GM10847 (cell line): ENCODE results near the gene SYT5.

Source experiments
- POLR2A ChIP-seq: IDR thresholded peaks from 2 replicates; pipeline ENCODE4 v1.6.1; 2011; ENCODE audit not compliant: insufficient read length; ENCODE audit errors: extremely low read depth

Gene SYT5

DNA sequence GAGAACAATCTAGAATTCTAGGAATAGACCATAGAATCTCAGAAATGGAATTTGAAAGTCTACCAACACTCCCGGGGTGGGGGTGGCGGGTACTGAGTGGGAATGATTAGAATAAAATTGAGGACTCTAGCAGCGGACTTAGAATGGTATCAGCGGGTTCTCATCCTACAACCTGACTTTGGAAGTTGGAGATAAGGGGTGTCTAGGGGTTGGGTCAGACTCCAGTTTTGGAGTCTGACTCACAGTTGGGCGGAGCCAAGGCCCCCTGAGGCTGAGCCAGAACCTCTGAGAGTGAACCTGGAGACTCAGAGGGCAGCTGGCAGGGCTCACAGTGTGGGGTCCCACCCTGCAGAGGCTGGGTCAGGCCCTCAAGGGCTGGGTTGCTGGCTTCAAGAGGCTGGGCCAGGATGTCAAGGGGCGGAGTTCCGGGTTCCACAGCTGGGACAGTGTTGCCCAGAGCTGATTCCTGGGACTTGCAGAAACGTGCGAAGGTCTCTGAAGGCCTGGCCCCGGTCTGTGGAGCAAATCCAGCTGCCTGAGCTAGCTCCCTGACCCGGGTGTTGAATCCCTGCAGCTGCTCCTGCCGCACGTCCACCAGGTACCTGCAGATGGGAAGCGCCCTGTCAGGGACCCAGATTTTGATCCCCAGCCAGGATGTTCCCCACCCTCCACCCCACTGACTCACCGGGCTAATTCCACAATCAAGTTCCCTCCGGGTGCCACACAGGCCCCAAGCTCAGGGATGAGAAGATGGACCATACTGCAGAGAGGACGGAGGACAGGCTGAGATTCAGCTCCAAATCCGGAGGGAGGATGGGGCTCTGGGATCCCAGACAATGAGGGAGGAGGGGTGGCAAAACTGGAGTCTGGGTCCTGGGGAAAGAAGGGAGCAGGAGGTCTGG, 21.0 kb downstream of the SYT5 start:
- no peak for TF ChIP-seq POLR2A

DNA sequence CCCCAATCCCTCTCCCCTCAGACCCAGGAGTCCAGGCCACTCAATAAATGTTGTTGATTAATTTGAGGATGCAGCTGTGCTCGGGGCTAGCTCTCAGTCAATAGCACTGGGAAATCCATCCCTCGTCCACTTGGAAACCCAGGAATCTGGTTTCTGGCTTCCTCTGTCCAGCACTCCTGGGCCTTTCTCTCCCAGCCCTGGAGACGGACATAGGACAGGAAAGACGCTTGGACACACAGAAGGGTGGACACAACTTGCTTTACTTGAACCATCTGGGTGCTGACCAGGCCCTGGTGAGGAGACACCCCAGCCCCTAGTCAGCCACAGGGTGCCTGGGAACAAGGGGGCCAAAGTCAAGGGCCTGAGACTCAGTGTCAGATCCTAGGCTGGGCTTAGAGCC, 21.7 kb downstream of the SYT5 start:
- TF ChIP-seq POLR2A: no peak

DNA sequence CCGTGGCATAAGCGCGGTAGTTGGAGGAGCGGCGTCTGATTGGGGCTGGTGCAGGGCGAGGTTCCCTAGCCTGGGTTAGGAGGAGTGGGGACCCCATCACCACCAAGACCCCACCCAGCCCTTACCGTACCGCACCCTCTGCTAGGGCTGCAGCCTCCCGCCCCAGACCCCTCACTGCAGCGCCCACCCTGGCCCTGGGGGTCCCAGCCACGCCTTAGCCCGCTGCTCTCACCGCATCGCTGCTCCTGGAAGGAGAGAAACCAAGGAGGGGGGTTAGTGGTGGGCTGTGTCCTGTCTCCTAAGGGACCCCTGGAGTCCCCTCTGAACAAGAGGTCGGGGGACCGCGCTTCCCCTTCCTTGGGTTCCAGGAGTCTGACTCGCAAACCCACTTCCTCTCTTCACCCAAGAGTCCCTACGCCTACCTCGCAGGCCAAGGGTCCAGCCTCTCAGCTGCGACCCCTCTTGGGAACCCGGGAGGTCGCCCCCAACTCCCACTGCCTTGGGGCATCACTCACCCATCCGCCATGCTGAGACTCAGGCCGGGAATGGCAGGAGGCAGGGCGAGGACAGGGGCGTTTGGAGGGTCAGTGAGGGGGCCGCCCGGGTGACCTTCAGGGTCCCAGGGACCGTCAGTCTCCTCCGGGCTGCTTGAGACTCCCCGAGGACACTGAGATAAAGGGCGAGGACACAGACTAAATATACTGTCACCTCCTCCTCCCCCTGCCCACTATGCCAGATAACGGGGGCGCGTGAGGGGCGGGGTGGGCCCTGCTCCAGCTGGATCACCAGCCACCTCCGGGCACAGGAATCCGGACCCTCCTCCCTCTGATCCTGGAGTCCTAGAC, 22.8 kb downstream of the SYT5 start, which contains the start of gene TNNI3:
Gene TNNI3, minus strand, starts transcription at position 669 of the 845 bp plus-strand sequence. Its CDS starts 143 bp downstream, at position 526.
- TF ChIP-seq POLR2A: no peak

DNA sequence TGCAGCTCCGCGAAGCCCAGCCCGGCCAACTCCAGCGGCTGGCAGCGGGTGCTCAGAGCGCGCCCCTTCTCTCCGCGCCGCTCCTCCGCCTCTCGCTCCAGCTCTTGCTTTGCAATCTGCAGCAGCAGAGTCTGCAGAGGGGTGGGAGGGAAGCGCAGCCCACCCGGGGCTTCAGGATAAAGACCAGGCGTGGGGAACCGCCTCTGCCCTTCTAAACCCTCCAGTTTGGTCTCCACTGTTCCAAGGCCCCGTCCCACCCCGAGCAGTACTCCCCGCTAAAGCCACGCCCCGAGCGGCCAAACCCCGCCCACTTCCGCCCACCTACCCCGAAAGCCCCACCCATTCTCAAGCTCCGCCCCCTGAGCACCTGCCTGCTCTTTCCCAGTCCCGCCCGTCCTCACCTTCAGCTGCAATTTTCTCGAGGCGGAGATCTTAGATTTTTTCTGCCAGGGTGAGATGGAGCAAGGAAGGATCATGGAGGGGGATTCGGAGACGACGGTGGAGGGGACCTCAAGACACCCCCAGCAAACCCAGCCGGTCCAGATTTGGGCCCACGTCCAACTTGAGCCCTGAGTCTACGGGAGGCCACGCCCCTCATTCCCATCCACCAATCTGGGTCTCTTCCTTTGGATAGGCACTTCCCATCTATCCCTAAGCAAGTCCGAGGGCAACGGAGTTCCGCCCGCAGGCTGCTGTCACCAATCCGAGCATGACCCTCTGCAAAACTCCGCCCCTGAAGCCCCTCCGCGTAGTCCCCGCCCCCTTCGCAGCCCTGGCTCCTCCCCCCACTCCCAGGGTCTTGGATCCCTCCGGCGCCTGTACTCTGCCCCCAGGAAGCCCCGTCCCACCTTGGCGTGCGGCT, 23.7 kb downstream of the SYT5 start:
- no peak for TF ChIP-seq POLR2A

DNA sequence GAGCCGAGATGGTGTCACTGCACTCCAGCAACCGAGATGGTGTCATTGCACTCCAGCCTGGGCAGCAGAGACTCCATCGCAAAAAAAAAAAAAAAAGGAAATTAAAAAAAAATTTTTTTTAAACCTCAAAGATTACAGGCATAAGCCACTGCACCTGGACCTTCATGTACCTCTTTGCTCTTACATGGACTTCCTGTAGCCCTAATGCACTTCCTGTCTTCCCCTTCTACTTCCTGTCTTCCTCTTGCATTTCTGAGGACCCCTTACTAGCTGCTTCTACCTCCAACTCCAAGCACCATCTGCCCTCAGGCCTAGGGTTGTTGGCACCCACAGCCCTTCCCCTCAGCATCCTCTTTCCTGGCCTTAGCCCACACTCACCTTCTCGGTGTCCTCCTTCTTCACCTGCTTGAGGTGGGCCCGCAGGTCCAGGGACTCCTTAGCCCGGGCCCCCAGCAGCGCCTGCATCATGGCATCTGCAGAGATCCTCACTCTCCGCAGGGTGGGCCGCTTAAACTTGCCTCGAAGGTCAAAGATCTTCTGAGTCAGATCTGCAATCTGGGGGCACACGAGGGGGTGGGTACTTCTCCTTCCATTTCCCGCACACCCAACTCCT, 26.3 kb downstream of the SYT5 start:
- no peak for TF ChIP-seq POLR2A

DNA sequence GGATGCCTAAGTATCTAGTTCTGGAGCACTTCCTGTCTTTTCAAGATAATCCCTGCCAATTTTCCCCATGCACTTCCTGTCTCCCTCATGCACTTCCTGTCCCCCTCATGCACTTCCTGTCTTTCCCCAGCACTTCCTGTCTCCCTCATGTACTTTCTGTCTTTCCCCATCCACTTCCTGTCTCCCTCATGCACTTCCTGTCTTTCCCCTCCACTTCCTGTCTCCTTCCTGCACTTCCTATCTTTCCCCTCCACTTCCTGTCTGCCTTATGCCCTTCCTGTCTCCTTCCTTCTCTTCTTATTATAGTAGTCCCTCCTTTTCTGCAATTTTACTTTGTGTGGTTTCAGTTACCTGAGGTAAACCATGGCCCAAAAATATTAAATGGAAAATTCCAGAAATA, 28.1 kb downstream of the SYT5 start:
- no peak for TF ChIP-seq POLR2A

DNA sequence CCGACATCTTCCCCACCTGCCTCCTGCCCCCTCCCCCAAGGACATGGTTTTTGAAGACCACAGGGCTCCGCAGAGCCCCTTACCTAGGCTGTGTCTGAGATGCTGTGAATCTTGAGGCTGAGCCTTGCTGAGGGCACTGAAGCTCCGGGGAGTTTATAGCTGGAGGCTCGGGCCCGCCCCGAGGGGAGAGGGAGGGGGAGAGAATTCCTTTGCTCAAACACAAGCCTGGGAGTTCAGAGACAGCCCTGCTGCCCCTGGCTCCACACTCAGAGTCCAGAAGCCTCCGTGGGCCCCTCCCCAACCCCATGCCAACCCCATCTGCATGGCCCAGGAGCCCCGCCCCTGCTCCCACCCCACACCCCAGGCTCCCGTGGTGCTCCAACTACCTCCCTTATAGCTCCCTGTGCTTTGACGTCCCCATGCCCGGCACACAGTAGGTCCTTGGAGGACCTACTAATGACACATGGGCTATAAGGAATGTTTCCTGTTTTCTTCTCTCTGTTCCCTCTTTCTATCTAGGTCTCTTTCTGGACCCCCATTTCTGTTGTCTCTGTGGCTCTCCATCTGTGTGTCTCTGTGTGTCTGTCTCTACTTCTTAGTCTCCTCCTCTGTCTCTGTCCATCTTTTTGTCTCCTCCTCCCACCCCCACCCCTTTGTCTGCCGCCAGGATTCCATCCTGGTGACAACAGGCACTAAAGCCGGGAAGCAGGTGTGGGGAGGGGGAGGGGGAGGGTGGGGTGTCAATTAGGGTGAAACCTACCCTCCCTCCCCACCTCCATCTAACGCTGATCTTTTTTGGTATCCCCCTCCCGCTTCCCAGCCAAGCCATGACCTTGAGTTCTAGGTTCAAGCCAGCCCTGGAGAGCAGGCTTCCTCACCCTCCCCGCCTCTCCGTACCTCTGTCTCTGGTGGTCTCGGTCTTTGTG, 30.7 kb downstream of the SYT5 start, which contains the start of gene TNNT1:
Gene TNNT1, minus strand, starts transcription at position 129 of the 926 bp plus-strand sequence. CDS start 2,049 bp downstream, outside the sequence.
- no peak for TF ChIP-seq POLR2A

DNA sequence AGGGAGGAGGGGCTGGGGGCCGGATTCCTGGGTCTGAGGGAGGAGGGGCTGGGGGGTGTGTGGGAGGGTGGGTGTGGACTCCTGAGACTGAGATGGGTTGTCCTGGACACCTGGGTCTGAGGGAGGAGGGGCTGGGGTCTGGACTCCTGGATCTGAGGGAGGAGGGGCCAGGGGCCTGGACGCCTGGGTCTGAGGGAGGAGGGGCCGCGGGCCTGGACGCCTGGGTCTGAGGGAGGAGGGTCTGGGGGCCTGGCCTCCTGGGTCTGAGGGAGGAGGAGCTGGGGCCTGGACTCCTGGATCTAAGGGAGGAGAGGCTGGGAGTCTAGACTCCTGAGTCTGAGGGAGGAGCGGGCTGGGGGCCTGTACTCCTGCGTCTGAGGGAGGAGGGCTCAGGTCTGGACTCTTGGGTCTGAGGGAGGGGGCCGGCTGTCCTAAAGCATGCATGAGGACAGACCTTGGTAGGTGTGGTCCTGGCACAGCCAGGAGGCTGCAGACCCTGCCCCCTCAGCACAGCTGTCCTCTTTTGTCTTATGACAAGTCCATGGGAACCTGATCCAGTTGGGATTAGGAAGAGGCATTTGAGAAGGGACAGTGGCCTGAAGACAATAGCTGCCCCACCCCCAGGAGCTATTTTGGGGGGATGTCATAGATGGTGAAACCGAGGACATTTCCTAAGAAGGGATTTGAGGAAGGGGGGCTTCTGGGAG, 32.4 kb downstream of the SYT5 start:
- no peak for TF ChIP-seq POLR2A

DNA sequence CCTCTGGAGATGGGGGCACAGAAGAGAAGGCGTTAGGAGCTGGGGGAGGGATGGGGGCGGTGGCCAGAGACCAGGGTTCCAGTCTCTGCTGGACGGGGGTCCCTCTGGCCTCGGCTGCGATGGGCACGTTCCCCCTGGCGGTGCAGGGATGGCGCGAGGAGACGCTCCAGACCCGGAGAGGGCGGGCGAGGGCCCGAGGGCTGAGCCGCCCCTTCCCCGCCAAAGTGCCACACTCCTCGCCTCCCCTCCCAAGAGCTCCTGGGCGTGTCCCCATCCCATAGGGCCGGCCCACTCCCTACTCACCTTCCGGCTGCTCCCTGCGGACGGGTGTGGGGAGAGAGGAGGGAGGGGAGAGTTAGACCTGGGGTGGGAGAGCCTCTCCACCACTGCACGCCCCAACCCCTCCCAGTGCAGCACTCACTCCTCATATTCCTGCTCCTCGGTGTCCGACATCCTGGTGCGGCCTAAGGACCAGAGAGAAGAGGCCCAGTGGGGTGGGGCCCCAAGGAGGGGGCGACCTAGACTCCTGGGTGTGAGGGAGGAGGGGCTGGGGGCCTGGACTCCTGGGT, 33.3 kb downstream of the SYT5 start:
- TF ChIP-seq POLR2A: no peak

DNA sequence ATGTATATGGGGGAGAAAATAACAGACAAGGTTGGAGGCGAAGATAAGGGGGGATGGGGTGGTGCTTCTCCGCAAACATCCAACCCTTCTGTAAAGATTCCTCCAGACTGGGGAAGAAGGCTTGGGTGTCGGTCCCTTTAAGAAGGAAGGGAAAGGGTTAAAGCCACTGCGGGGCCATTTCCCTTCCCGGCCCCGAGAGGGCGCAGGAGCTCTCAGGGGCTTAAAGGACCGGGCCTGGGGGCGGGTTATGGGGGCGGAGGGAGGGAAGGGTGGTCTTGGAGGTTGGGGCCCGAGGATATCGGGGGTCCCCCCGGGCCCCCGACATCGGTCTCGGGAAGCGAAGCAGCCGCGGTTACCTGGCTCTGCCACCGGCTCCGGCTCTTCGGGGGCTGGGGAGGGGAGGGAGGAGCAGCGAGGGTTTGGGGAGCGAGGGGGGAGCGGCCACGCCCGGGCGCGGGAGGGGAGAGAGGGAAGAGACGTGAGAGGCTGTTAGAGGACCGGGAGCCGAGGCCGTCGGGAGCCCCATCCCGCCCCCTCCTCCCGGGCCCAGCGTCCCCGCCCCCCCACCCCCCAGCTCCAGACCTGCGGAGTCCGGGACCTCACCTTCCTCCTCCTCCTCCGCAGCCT, 33.9 kb downstream of the SYT5 start:
- TF ChIP-seq POLR2A: no peak

DNA sequence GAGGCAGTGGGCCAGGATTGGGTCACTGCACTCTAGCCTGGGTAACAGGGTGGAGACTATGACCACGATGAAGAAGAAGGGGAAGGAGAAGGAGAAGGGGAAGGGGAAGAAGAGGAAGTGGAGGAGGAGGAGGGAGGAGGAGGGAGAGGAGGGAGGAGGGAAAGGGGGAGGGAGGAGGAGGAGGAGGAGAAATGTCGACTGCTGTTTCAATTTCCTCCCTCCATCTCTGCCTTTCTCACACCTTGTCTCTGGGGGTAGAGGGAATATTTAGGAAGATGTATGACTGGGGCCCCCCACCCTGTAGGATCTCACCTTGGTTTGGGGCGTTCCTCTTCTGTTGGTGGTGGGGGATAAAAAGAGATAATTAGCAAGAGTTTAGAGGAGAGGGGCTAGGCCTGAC, 34.9 kb downstream of the SYT5 start:
- no peak for TF ChIP-seq POLR2A

DNA sequence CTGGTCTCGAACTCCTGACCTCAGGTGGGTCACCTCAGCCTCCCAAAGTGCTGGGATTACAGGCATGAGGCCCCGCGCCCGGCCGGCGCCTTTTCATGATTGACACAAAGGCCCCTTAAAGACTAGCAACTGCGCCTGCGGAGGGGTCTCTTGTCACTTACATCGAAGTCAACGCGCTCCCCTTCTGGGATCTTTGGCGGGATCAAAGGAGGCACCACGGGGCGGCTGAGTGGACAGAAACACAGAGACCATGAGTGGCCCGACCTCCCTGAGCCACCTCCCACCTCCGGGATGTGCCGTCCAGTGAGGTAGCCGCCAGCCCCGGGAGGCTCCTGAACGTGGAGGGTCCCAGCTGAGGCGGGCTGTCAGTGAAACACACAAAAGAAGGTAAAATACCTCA, 38.4 kb downstream of the SYT5 start:
- no peak for TF ChIP-seq POLR2A
